Measurements from ENCODE around the gene KCNMA1. TPM values are rescaled to one million over a fixed set of nuclear protein-coding genes. Genes with fewer than 3 reads are reported as not detected.

The KCNMA1 gene
- polyA plus RNA-seq, 1 of the 3 experiments (the other 2 are of a cell fraction), result 107 TPM

- POLR2A ChIA-PET, result no interaction called here
- Histone ChIP-seq H4K20me1 (ENCODE audit: insufficient read depth) (no peaks in the 10 kb centered on the region), H3K4me3 (ENCODE audit: low read depth in 2 of 2, low read length in 1 of 2) (no peak overlapping the region), H3F3A (replicated peaks; ENCODE audit: insufficient read depth) (no peaks in the 10 kb centered on the region), H3K36me3 (replicated peaks in 1 of 2; ENCODE audit: control insufficient read depth in 1 of 2, insufficient read depth in 2 of 2, low read length in 1 of 2) (peaks cover 0 to 13% of the 10 kb centered on the region in 2 experiments), H3K27ac (ENCODE audit: low read depth in 2 of 2, low read length in 1 of 2) (peak overlapping the region in 1 of 2 experiments; percentile 25; a peak in 1 of 4 replicates), H3K4me2 (no peak overlapping the region), H3K9me2 (no peaks in the 10 kb centered on the region), H3K9me3 (no peaks in the 10 kb centered on the region), H2AFZ (ENCODE audit: low read depth) (no peak overlapping the region), H3K27me3 (ENCODE audit: insufficient read depth) (no peaks in the 10 kb centered on the region), H3K79me2 (ENCODE audit: insufficient read depth) (no peaks in the 10 kb centered on the region), H3K4me1 (ENCODE audit: control insufficient read depth in 1 of 2, insufficient read depth in 2 of 2, low read depth in 1 of 2, low read length in 1 of 2) (peaks cover 0 to 29% of the 10 kb centered on the region in 2 experiments; a peak in 2 of 4 replicates), H3K9ac (no peak overlapping the region)
- CTCF ChIA-PET, result interaction anchor here (1.0 to 1.4 kb wide), 2 partner anchors 8 to 47 kb away, joined by 3 read pairs; no protein-coding TSS in a partner anchor
- DNase-seq, result no peak
- TF ChIP-seq TAF1 (IDR thresholded peaks at IDR 0.05; ENCODE audit: borderline replicate concordance, low read depth, low read length) (no peak), MEF2A (IDR thresholded peaks at IDR 0.05; ENCODE audit: borderline replicate concordance, low read depth) (no peak), FOSL2 (IDR thresholded peaks at IDR 0.05; ENCODE audit: borderline replicate concordance, low read depth) (no peak), SIN3A (IDR thresholded peaks at IDR 0.05; ENCODE audit: borderline replicate concordance, low read depth, low read length) (no peak), TCF12 (IDR thresholded peaks at IDR 0.05) (no peak), USF1 (IDR thresholded peaks at IDR 0.05; ENCODE audit: borderline replicate concordance, low read depth) (no peak), RXRA (IDR thresholded peaks at IDR 0.05; ENCODE audit: borderline replicate concordance, low read depth) (no peak), FOXM1 (IDR thresholded peaks at IDR 0.05; ENCODE audit: low read depth) (no peak), TEAD4 (IDR thresholded peaks at IDR 0.05; ENCODE audit: borderline replicate concordance, insufficient read depth) (no peak)
- WGBS (ENCODE audit: low lambda C conversion rate), result 97% methylated on average over 8 of the region's 8 CpGs
These were observed 518.9 kb downstream of the KCNMA1 start for GRCh38 chr10:77118603-77119282.

DNA sequence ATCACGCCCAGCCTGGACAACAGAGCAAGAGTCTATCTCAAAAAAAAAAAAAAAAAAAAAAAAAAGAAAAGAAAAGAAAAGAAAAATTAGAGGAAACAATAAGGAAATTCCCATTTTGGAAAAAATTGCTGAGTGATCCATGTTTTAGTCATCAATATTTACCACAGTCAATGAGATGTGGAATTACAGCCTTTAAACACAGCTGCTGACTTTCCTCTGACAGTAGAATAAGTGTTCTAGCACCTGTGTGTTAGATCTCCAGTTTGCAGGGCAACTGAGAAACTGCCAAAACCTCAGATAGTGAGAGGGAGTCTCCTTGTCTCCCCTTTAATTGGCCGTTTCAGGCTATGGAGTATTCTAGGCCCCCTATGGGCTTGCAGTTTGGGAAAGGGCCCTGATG is 520.1 kb downstream of the KCNMA1 start:
- peaks cover under 1% of the 10 kb centered on the region for H3F3A ChIP-seq (replicated peaks; ENCODE audit: insufficient read depth)
- no peaks in the 10 kb centered on the region for H4K20me1 ChIP-seq (ENCODE audit: insufficient read depth)
- H3K9me2 ChIP-seq, result no peaks in the 10 kb centered on the region
- POLR2A ChIA-PET, result no interaction called here
- H3K4me3 ChIP-seq (ENCODE audit: low read depth in 2 of 2, low read length in 1 of 2), result no peak overlapping the region
- H3K4me1 ChIP-seq (ENCODE audit: control insufficient read depth in 1 of 2, insufficient read depth in 2 of 2, low read depth in 1 of 2, low read length in 1 of 2), result peaks cover 0 to 28% of the 10 kb centered on the region in 2 experiments; a peak in 2 of 4 replicates
- no peaks in the 10 kb centered on the region for H3K9me3 ChIP-seq
- H3K4me2 ChIP-seq, result no peak overlapping the region
- peaks cover 0 to 13% of the 10 kb centered on the region in 2 experiments for H3K36me3 ChIP-seq (replicated peaks in 1 of 2; ENCODE audit: control insufficient read depth in 1 of 2, insufficient read depth in 2 of 2, low read length in 1 of 2)
- WGBS (ENCODE audit: low lambda C conversion rate), result 100% methylated on average over 2 of the region's 2 CpGs
- no peak overlapping the region for H2AFZ ChIP-seq (ENCODE audit: low read depth)
- H3K27ac ChIP-seq (ENCODE audit: low read depth in 2 of 2, low read length in 1 of 2), result no peak overlapping the region
- no peaks in the 10 kb centered on the region for H3K27me3 ChIP-seq (ENCODE audit: insufficient read depth)
- DNase-seq, result no peak
- TF ChIP-seq NFIC (IDR thresholded peaks at IDR 0.05; ENCODE audit: borderline replicate concordance) (no peak), GABPA (IDR thresholded peaks at IDR 0.05; ENCODE audit: low read depth) (no peak), GATA2 (CRISPR knock-in tag; IDR thresholded peaks at IDR 0.05) (no peak), MEF2A (IDR thresholded peaks at IDR 0.05; ENCODE audit: borderline replicate concordance, low read depth) (no peak), POLR2AphosphoS5 (IDR thresholded peaks at IDR 0.05; ENCODE audit: low read depth, low read length) (no peak), RAD21 (IDR thresholded peaks at IDR 0.05; ENCODE audit: low read length) (no peak), USF1 (IDR thresholded peaks at IDR 0.05; ENCODE audit: borderline replicate concordance, low read depth) (no peak), NRF1 (IDR thresholded peaks at IDR 0.05; ENCODE audit: low read depth, low read length) (no peak), TEAD4 (IDR thresholded peaks at IDR 0.05; ENCODE audit: borderline replicate concordance, insufficient read depth) (no peak), ZBTB33 (IDR thresholded peaks at IDR 0.05; ENCODE audit: borderline replicate concordance, low read depth) (no peak), EZH2phosphoT487 (IDR thresholded peaks at IDR 0.05; ENCODE audit: borderline replicate concordance, low read depth) (no peak), TCF12 (IDR thresholded peaks at IDR 0.05) (no peak), SIN3A (IDR thresholded peaks at IDR 0.05; ENCODE audit: borderline replicate concordance, low read depth, low read length) (no peak), FOXM1 (IDR thresholded peaks at IDR 0.05; ENCODE audit: low read depth) (no peak), FOSL2 (IDR thresholded peaks at IDR 0.05; ENCODE audit: borderline replicate concordance, low read depth) (no peak), CHD2 (IDR thresholded peaks at IDR 0.05; ENCODE audit: low read length, partially characterized antibody) (no peak)
- TF ChIP-seq, protein P1, sequence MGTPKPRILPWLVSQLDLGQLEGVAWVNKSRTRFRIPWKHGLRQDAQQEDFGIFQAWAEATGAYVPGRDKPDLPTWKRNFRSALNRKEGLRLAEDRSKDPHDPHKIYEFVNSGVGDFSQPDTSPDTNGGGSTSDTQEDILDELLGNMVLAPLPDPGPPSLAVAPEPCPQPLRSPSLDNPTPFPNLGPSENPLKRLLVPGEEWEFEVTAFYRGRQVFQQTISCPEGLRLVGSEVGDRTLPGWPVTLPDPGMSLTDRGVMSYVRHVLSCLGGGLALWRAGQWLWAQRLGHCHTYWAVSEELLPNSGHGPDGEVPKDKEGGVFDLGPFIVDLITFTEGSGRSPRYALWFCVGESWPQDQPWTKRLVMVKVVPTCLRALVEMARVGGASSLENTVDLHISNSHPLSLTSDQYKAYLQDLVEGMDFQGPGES (IDR thresholded peaks at IDR 0.05; ENCODE audit: low read depth, low read length), result no peak
- CTCF ChIA-PET, result no interaction called here
- no peak overlapping the region for H3K9ac ChIP-seq
- H3K79me2 ChIP-seq (ENCODE audit: insufficient read depth), result no peaks in the 10 kb centered on the region

Measured in SK-N-SH (cell line).